ENCODE data around the gene MARS1. TPM values are rescaled to one million over a fixed set of nuclear protein-coding genes. Genes with fewer than 3 reads are reported as not detected.
"Not testable (repeated sequence)": the region's sequence is repeated elsewhere in the genome, so short reads cannot be mapped to it uniquely, and the experiment has no call there.

The MARS1 gene
- total RNA-seq, 2 experiments from 2014 or later, result 389 to 583 TPM

GRCh38 chr12:57491393-57492280 is 3.8 kb downstream of the MARS1 start:
- H3K36me3 Mint-ChIP-seq (ENCODE audit: low read depth), result peaks cover 66% of the 10 kb centered on the region
- no peak overlapping the region for H3K4me3 Mint-ChIP-seq
- H3K27ac Mint-ChIP-seq, result peak overlapping the region; percentile 62
- ChIA-PET CTCF (interaction anchor here (0.7 to 1.5 kb wide), 4 partner anchors 14 to 20 kb away, joined by 3 to 6 read pairs (median 4); no protein-coding TSS in a partner anchor), POLR2A (interaction anchor here (0.7 kb wide), 2 partner anchors 21 to 1153 kb away, joined by 3 to 4 read pairs; partner anchors contain the start of gene IL23A)
- no peak for DNase-seq
- no peaks in the 10 kb centered on the region for H3K9me3 Mint-ChIP-seq (ENCODE audit: low read depth)
- no peaks in the 10 kb centered on the region for H3K27me3 Mint-ChIP-seq
- peak; percentile 17 for ATAC-seq
- intact Hi-C loops (cut with DNase I, micrococcal nuclease), result no loop called here
- peaks cover 29% of the 10 kb centered on the region for H3K4me1 Mint-ChIP-seq

GRCh38 chr12:57495051-57495701 is 7.3 kb downstream of the MARS1 start:
- H3K4me1 Mint-ChIP-seq, result peaks cover 17% of the 10 kb centered on the region
- intact Hi-C loops (cut with DNase I, micrococcal nuclease); H3K27ac Mint-ChIP-seq: not testable (repeated sequence)

GRCh38 chr12:57496822-57497221 is 9.0 kb downstream of the MARS1 start:
- no peak overlapping the region for H3K4me3 Mint-ChIP-seq
- peaks cover 71% of the 10 kb centered on the region for H3K36me3 Mint-ChIP-seq (ENCODE audit: low read depth)
- ChIA-PET CTCF (interaction anchor here (1.4 kb wide), 1 partner anchor 38 kb away, joined by 5 read pairs; the partner anchor contains the start of gene GLI1), POLR2A (interaction anchor here (0.7 to 1.3 kb wide), 2 partner anchors 17 to 20 kb away, joined by 4 to 7 read pairs; no protein-coding TSS in a partner anchor)
- DNase-seq (no peak), ATAC-seq (peak; percentile 69)
- peak overlapping the region; percentile 38 for H3K27ac Mint-ChIP-seq
- peaks cover 2% of the 10 kb centered on the region for H3K9me3 Mint-ChIP-seq (ENCODE audit: low read depth)
- H3K27me3 Mint-ChIP-seq, result no peaks in the 10 kb centered on the region
- H3K4me1 Mint-ChIP-seq, result peaks cover 11% of the 10 kb centered on the region
- intact Hi-C loops (cut with DNase I, micrococcal nuclease), result no loop called here

More at GRCh38 chr12:57495051-57495701, 7.3 kb downstream of the MARS1 start:
- POLR2A ChIA-PET; ATAC-seq; DNase-seq; H3K27me3 Mint-ChIP-seq; CTCF ChIA-PET; H3K4me3 Mint-ChIP-seq; H3K9me3 Mint-ChIP-seq (ENCODE audit: low read depth): not testable (repeated sequence)
- peaks cover 70% of the 10 kb centered on the region for H3K36me3 Mint-ChIP-seq (ENCODE audit: low read depth)

- ATAC-seq, result no peak
- ChIA-PET CTCF (interaction anchor here (0.6 to 1.4 kb wide), 2 partner anchors 39 to 781 kb away, joined by 3 to 5 read pairs; partner anchors contain the start of gene GLI1), POLR2A (interaction anchor here (0.7 to 1.3 kb wide), 2 partner anchors 17 to 20 kb away, joined by 4 to 7 read pairs; no protein-coding TSS in a partner anchor)
Measured at GRCh38 chr12:57497223-57498131, 9.6 kb downstream of the MARS1 start.

GRCh38 chr12:57498132-57498502 is 10.2 kb downstream of the MARS1 start:
- POLR2A ChIA-PET, result no interaction called here
- Mint-ChIP-seq H3K27ac (no peak overlapping the region), H3K4me1 (peaks cover 9% of the 10 kb centered on the region), H3K4me3 (no peak overlapping the region), H3K27me3 (no peaks in the 10 kb centered on the region), H3K9me3 (ENCODE audit: low read depth) (peaks cover 2% of the 10 kb centered on the region), H3K36me3 (ENCODE audit: low read depth) (peaks cover 72% of the 10 kb centered on the region)
- no peak for DNase-seq
- intact Hi-C loops (cut with DNase I, micrococcal nuclease), result no loop called here
- ATAC-seq, result no peak
- CTCF ChIA-PET, result no interaction called here

More at GRCh38 chr12:57497223-57498131, 9.6 kb downstream of the MARS1 start:
- intact Hi-C loops (cut with DNase I, micrococcal nuclease), result no loop called here
- Mint-ChIP-seq H3K27ac (peak overlapping the region; percentile 38), H3K27me3 (no peaks in the 10 kb centered on the region), H3K36me3 (ENCODE audit: low read depth) (peaks cover 71% of the 10 kb centered on the region), H3K4me3 (no peak overlapping the region), H3K4me1 (peaks cover 11% of the 10 kb centered on the region), H3K9me3 (ENCODE audit: low read depth) (peaks cover 2% of the 10 kb centered on the region)
- no peak for DNase-seq

- Mint-ChIP-seq H3K36me3 (ENCODE audit: low read depth) (peaks cover 76% of the 10 kb centered on the region), H3K27me3 (no peaks in the 10 kb centered on the region), H3K27ac (no peak overlapping the region), H3K4me1 (peaks cover 9% of the 10 kb centered on the region), H3K4me3 (no peak overlapping the region), H3K9me3 (ENCODE audit: low read depth) (peaks cover 2% of the 10 kb centered on the region)
- ATAC-seq (no peak), DNase-seq (no peak)
- ChIA-PET CTCF (no interaction called here), POLR2A (no interaction called here)
- intact Hi-C loops (cut with DNase I, micrococcal nuclease), result no loop called here
Measured at GRCh38 chr12:57498571-57498970, 10.7 kb downstream of the MARS1 start.

- POLR2A ChIA-PET, result interaction anchor here (0.6 kb wide), 1 partner anchor 20 kb away, joined by 3 read pairs; the partner anchor contains the start of gene DDIT3
- peaks cover 9% of the 10 kb centered on the region for H3K4me1 Mint-ChIP-seq
- H3K27me3 Mint-ChIP-seq, result no peaks in the 10 kb centered on the region
- H3K36me3 Mint-ChIP-seq (ENCODE audit: low read depth), result peaks cover 88% of the 10 kb centered on the region
- CTCF ChIA-PET, result interaction anchor here (0.5 to 1.2 kb wide), 3 partner anchors 11 to 683 kb away, joined by 3 read pairs; no protein-coding TSS in a partner anchor
- peaks cover 2% of the 10 kb centered on the region for H3K9me3 Mint-ChIP-seq (ENCODE audit: low read depth)
- intact Hi-C loops (cut with DNase I, micrococcal nuclease), result no loop called here
- DNase-seq (no peak), ATAC-seq (no peak)
- no peak overlapping the region for H3K27ac Mint-ChIP-seq
- no peak overlapping the region for H3K4me3 Mint-ChIP-seq
Measured at GRCh38 chr12:57500213-57500612, 12.3 kb downstream of the MARS1 start.

GRCh38 chr12:57502311-57502969 is 14.6 kb downstream of the MARS1 start:
- H3K36me3 Mint-ChIP-seq (ENCODE audit: low read depth), result peaks cover 80% of the 10 kb centered on the region
- ChIA-PET POLR2A (interaction anchor here (0.6 to 1.3 kb wide), 4 partner anchors 27 to 870 kb away, joined by 3 to 4 read pairs (median 4); no protein-coding TSS in a partner anchor), CTCF (interaction anchor here (0.6 to 1.1 kb wide), 4 partner anchors 10 to 121 kb away, joined by 3 to 4 read pairs (median 4); no protein-coding TSS in a partner anchor)
- ATAC-seq; H3K4me1 Mint-ChIP-seq; H3K9me3 Mint-ChIP-seq (ENCODE audit: low read depth); H3K4me3 Mint-ChIP-seq; H3K27ac Mint-ChIP-seq; DNase-seq; H3K27me3 Mint-ChIP-seq: not testable (repeated sequence)
- intact Hi-C loops (cut with DNase I, micrococcal nuclease), result loop anchor here in 1 of 2 experiments (2.0 kb wide), 1 partner anchor 14 kb away; the partner anchor contains the start of gene MARS1

GRCh38 chr12:57506541-57506940 is 18.7 kb downstream of the MARS1 start:
- DNase-seq; H3K27me3 Mint-ChIP-seq; H3K4me1 Mint-ChIP-seq; H3K4me3 Mint-ChIP-seq; intact Hi-C loops (cut with DNase I, micrococcal nuclease); H3K9me3 Mint-ChIP-seq (ENCODE audit: low read depth); ATAC-seq; H3K27ac Mint-ChIP-seq: not testable (repeated sequence)
- POLR2A ChIA-PET, result interaction anchor here (0.6 kb wide), 1 partner anchor 106 kb away, joined by 8 read pairs; no protein-coding TSS in a partner anchor
- H3K36me3 Mint-ChIP-seq (ENCODE audit: low read depth), result peaks cover 62% of the 10 kb centered on the region
- CTCF ChIA-PET, result interaction anchor here (0.8 kb wide), 1 partner anchor 15 kb away, joined by 3 read pairs; no protein-coding TSS in a partner anchor

- H3K27me3 Mint-ChIP-seq; H3K4me3 Mint-ChIP-seq; H3K4me1 Mint-ChIP-seq; H3K27ac Mint-ChIP-seq; ATAC-seq; intact Hi-C loops (cut with DNase I, micrococcal nuclease); CTCF ChIA-PET; DNase-seq; H3K9me3 Mint-ChIP-seq (ENCODE audit: low read depth); POLR2A ChIA-PET: not testable (repeated sequence)
- peaks cover 62% of the 10 kb centered on the region for H3K36me3 Mint-ChIP-seq (ENCODE audit: low read depth)
Measured at GRCh38 chr12:57507796-57508195, 19.9 kb downstream of the MARS1 start.

Data from activated CD4-positive, alpha-beta T cell treated with anti-CD3 and anti-CD28 coated beads for 36 hours (primary cell).